ENCODE results near the gene CLIC4. TPM values are rescaled to one million over a fixed set of nuclear protein-coding genes. Genes with fewer than 3 reads are reported as not detected.

The CLIC4 gene
- total RNA-seq, 4 donors from 2014 or later, result 17.3 to 63.5 (median 32.6) TPM

DNA sequence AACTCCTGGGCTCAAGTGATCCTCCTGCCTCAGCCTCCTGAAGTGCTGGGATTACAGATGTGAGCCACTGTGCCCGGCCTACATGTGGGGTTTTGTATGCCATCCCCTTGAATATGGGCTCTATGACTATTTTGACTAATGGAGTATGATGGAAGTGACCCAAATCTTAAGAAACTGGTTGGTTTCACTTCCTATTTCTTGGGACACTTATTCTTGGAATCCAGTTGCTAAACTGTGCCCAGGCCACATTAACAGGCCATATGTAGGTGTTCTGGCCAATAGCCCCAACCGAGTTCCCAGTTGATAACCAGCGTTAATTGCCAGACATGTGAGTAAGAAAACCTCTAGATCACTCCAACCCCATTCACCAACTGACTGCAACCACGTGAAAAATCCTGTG, 36.3 kb upstream of the CLIC4 start:
- Histone ChIP-seq H3K9me3 (no peaks in the 10 kb centered on the region), H3K4me3 (no peak overlapping the region), H3K36me3 (no peaks in the 10 kb centered on the region), H3K27me3 (no peaks in the 10 kb centered on the region), H3K27ac (no peak overlapping the region), H3K4me1 (peaks cover 0 to 7% (median 0%) of the 10 kb centered on the region in 4 donors)
- DNase-seq, result no peak
- TF ChIP-seq CTCF (IDR thresholded peaks at IDR 0.05) (no peak), POLR2A (IDR thresholded peaks at IDR 0.05) (no peak)

DNA sequence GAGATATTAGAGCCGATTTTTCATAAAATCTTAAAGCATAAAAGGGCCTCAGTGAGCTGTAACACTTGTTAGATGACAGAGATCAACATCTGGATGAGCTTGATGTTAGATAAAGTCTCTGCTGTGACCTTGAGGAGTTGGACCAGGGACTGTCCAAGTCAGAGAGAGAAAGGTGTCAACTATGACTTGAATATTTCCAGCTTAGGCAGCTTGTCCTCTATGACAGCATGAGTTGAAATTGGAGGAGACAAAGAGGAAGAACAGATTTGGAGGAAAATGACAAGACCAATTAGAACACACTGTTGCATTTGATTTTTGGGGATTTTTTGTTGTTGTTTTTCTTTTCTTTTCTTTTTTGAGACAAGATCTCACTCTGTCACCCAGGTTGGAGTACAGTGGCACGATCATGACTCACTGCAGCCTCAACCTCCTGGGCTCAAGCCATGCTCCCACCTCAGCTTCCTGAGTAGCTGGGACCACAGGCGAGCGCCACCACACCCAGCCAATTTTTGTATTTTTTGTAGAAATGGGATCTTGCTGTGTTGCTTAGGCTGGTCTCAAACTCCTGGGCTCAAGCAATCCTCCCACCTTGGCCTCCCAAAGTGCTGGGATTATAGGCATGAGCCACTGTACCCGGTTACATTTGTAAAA, 35.3 kb upstream of the CLIC4 start:
- H3K9me3 ChIP-seq, result no peaks in the 10 kb centered on the region
- H3K36me3 ChIP-seq, result no peaks in the 10 kb centered on the region
- no peak overlapping the region for H3K27ac ChIP-seq
- peaks cover 0 to under 1% (median 0%) of the 10 kb centered on the region in 4 donors for H3K4me1 ChIP-seq
- no peaks in the 10 kb centered on the region for H3K27me3 ChIP-seq
- no peak overlapping the region for H3K4me3 ChIP-seq
- TF ChIP-seq POLR2A (IDR thresholded peaks at IDR 0.05) (no peak), CTCF (IDR thresholded peaks at IDR 0.05) (no peak)
- DNase-seq, result no peak

- DNase-seq, result no peak
- TF ChIP-seq CTCF (IDR thresholded peaks at IDR 0.05), result no peak
- no peaks in the 10 kb centered on the region for H3K4me1 ChIP-seq
Measured at GRCh38 chr1:24711329-24711728, 33.9 kb upstream of the CLIC4 start.

GRCh38 chr1:24713176-24713575, 32.1 kb upstream of the CLIC4 start:
- TF ChIP-seq POLR2A (IDR thresholded peaks at IDR 0.05) (no peak), CTCF (IDR thresholded peaks at IDR 0.05) (no peak)
- Histone ChIP-seq H3K27me3 (no peaks in the 10 kb centered on the region), H3K9me3 (no peaks in the 10 kb centered on the region), H3K4me3 (no peak overlapping the region), H3K27ac (no peak overlapping the region), H3K36me3 (no peaks in the 10 kb centered on the region), H3K4me1 (no peaks in the 10 kb centered on the region)
- no peak for DNase-seq

More at GRCh38 chr1:24711329-24711728, 33.9 kb upstream of the CLIC4 start:
- Histone ChIP-seq H3K9me3 (no peaks in the 10 kb centered on the region), H3K27ac (no peak overlapping the region), H3K4me3 (no peak overlapping the region), H3K36me3 (no peaks in the 10 kb centered on the region), H3K27me3 (no peaks in the 10 kb centered on the region)

DNA sequence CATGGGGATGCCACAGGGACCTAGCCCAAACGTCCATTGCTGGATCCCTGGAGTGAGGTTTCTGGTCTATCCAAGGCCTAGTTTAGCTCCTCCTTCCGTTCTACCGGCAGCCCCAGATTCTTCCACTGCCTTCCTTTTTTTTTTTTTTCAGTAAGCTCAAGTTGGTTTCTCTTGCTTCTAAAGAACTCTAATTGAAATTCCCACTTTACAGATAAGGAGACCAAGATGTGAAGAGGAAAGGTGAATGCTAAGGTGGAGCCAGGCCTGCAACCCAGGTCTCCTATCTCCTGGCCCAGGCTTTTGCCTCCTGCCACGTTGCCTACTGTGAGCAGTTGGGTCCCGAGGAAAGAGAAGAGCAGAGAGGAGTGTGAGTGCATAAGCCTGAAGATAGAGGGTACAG, 31.5 kb upstream of the CLIC4 start:
- Histone ChIP-seq H3K27me3 (no peaks in the 10 kb centered on the region), H3K27ac (no peak overlapping the region), H3K4me1 (no peaks in the 10 kb centered on the region), H3K4me3 (no peak overlapping the region), H3K36me3 (no peaks in the 10 kb centered on the region), H3K9me3 (no peaks in the 10 kb centered on the region)
- TF ChIP-seq POLR2A (IDR thresholded peaks at IDR 0.05), result no peak
- no peak for TF ChIP-seq CTCF (IDR thresholded peaks at IDR 0.05)
- no peak for DNase-seq

All from Peyer's patch (tissue), 4 donors.